GM21576 (cell line): ENCODE data around the gene KMO.

Source experiments
- ATAC-seq: cut with Tn5 transposase; IDR thresholded peaks from one replicate; pipeline ENCODE4 v1.9.1; 2021; ENCODE audit warnings: mild to moderate bottlenecking, moderate library complexity; ENCODE audit not compliant: unreplicated experiment

Gene KMO

DNA sequence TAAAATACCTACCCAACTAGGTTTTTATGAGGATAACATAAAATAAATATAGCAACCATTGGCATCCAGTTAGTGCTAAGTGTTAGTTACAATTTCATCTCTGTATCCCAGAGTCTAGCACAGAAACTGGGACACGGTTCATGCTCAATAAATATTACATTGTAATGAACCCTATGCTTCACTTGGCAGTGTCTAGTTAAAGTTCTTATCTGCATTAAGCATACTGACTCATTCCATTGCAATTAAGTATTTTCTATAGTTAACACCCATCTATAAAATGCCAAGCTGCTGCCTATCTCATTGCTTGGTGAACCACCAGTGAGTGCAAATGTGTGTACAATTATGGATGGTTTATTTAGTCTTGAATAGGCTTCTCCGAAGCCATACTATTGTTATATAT, 92.8 kb downstream of the KMO start:
- ATAC-seq, result no peak

DNA sequence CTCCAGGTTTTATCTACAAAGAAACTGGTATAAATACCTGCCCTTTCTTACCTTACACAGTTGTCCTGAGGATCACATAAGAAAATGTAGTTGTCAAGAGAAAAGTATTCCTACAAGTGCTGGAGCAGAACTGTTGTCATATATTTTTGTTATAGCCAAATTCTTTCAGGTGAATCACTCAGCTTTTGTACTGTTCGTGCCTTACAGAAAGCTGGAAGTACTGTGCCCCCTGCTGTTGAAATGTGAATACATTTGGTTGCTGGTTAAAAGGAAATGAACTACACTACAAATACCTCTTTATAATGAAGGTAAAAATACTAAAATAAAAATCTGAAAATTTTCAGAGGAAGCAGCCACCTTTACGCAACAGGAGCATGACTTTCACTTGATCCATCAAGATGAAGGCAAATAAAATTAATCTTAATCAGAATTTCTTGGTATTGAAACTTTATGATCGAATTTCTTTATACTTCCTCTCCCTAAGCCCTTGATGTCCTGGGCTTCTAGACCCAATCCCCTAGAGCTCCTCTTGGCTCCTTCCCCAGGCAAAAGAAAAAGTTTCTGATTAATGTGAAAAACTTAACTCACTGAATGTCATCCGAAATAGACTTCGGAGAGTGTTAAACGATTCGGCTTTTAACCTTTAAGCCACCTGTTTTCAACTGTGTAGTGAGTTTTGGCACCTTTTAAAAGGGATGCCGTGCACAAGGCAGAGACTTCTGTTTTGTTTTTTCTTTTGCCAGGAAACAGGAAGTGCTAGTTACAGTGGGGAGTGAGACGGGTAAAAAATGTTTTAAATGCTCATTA, 95.5 kb downstream of the KMO start:
- ATAC-seq, result peak; percentile 85

DNA sequence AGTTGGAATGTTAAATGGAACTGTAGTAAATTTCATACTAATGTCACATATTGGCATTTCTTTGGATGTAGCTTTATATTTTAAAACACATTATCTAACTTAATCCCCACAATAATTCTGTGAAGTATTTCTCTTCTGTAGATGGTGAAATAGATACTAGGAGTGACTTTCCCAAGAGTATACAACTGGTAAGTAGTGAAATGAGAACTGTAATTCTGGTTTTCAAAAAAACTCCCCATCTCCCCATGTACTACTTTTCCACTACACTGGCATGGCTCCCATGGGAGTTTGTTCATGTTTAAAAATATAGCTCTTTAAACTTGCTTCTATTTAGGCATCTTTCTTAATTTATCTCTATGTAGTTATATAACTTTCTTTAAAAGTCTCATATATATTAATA, 97.8 kb downstream of the KMO start:
- ATAC-seq, result no peak

DNA sequence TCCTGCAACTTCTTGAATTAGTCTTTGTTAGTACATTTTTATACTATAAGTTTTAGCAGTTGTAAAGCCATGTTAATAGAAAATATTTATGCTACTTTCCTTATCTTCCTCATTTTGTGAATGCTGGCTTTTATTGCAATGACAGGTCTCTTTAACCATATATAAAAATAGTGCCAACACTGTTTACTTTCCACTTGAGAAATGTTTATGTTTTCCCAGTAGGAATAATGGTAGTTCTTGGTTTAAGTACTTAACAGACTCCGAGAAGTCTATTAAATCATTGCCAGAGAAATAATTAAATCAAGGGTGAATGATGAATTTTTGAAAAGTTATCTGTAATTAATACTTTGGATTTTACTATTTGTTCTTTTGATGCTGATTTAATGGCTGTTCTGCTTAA, 98.3 kb downstream of the KMO start:
- ATAC-seq, result no peak

DNA sequence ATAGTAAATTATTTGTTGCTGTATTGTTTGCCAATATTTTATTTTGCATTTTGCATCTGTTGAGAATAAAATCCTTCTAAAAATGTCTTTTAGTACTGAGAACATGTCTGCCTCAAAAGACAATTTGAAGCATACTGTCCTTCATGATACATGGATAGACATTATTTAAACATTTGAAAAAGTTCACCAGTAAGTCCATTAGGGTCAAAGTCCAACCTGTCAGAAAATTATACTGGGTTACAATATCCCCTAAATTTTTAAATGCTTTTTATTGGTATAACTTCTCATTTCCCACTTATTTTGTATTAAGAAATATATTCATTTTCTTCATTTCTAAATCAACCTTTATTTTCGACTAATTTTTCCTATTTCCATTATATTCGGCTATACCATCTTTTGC, 98.7 kb downstream of the KMO start:
- no peak for ATAC-seq

DNA sequence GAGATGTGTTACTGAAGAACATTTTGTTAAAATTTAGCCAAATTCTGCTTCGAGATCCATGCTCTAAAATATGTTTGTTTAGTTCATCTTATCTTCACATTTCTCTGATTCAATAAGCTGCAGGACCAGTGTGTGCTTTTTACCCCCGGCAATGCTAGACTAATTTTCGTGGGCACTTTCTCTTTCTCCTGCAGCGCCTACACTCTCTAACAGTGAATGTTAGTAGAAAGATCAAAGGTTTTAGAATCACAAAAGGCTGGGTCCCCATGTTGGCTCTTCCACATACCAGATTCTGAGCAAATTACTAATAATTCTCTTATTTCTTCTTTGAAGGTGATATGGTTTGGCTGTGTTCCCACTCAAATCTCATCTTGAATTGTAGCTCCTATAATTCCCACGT, 99.5 kb downstream of the KMO start:
- no peak for ATAC-seq

DNA sequence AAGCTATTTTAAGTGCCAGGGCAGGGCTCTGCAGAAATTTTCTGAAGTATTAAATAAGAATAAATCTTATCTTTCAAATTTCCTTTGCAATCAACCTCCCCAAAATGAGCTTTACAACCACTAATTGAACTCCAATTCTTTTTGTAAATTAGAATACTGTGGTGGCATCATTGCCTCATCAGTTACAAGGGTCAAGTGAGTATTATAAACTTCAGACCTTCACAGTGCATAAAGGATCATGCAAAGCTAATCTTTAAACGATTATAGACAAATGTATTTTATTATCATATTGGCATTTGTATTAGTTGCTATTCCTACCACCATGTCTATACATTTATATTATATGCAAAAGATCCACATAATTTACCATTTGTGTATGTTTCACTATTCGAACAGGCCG, 100.8 kb downstream of the KMO start:
- ATAC-seq, result no peak

DNA sequence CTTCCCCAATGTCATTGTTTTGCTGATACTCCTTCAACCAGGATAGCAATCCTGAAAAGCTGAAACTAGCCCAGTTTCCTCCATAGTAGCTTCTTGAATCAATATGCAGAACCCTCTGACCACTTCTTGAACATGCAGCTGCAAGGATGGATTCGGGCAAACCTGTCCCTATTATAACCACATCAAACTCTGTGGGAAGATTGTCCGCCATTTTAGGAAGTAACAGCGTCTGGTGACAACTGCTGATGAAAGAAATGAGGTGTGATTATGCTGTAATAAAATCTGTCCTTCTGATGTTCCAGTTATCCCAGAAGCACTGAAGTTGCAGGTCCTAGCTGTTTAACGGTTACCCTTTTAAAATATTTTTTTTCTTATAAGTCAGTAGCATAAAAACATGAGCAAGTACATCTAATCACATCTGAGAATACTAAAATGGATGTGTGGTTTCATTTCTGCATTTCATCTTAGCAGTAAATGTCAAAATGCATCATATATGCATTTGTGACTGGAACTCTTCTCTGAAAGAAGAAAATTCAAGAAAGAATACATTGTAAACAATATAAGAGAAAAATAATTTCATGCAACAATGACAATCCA, 103.5 kb downstream of the KMO start:
- no peak for ATAC-seq

DNA sequence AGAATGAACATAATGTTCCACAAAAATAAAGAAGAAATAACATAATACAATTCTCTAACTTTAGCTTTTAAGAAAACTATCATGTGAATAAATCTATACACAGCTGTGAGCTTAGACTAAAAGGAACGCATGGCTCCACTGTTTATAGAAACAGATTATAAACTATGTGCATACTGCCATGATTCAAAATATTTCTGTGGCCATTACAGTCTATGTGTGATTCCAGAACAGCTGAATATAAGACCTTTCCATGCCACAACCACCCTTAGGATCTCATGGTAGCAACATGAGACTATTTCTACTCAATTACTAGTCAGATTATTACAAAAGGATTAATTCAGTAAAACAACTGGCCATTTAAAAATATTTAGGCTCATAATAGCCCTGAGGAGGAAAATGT, 104.1 kb downstream of the KMO start:
- no peak for ATAC-seq

DNA sequence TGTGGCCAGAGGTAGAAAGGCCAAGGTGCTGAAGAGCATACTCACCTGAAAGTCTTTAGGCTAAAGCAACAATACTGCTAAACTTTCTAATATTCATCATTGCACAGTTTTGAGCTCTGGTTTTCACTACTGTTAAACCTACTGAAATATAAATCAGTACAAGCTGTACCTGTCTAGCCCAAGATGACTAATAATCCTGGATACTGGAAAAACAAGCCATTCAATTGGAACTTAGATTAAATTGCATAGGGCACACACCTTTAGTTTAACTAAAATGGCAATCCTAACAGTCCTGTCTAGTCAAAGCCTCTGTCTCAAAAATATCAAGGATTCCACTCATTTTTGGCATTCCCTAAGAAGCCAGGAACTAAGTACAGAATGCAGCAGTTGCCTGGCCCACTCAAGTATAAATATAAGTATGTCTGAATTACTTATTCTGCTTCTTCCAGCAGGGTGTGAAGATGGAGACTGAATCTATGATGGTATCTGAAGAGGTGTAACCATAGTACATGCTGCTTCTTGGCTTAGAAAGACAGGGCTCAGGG, 104.9 kb downstream of the KMO start:
- ATAC-seq, result no peak

DNA sequence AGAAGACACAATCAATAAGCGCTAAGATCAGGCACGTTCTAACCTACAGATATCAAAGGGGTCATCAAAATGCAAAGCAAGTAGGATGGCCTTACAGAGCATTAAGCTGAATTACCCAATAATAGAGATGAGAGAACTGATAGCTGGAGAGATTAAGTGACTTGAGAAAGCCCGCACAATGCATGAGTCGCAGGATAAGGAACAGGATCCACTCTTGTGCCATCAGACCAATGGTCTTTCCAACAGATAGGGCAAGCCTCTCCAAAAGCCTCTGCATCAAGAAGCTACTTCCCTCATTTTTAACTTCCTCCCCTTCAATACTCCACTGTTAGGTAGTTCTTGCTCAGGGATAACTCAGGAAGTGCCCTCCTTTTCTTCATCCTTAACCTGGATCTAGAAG, 105.4 kb downstream of the KMO start:
- ATAC-seq, result no peak

DNA sequence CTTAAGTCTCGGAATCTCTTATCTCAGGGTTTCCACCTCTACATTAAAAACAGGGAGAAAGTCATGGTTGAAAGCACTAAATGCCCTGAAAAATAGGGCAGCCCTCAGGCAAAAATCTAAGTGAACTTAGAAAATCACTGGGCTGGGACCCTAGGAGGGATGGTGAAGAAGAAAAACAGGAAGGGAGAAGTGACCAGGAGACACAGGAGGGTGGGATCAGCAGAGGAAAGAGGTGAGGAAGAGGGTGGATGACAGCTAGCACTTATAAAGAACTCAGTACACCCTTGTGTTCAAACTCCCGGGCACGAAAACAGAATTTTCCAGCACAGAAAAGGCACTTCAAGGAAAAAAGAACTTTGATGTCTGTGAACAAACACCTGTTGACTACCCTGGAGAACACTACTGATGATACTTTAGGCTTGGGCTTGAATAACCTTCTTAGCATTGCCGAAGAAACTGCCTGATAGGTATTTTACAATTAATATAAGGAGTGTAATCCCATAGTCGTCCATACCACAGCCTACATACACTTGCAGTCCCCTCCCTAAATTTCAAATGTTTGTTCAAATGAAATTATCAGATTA, 106.0 kb downstream of the KMO start:
- no peak for ATAC-seq

DNA sequence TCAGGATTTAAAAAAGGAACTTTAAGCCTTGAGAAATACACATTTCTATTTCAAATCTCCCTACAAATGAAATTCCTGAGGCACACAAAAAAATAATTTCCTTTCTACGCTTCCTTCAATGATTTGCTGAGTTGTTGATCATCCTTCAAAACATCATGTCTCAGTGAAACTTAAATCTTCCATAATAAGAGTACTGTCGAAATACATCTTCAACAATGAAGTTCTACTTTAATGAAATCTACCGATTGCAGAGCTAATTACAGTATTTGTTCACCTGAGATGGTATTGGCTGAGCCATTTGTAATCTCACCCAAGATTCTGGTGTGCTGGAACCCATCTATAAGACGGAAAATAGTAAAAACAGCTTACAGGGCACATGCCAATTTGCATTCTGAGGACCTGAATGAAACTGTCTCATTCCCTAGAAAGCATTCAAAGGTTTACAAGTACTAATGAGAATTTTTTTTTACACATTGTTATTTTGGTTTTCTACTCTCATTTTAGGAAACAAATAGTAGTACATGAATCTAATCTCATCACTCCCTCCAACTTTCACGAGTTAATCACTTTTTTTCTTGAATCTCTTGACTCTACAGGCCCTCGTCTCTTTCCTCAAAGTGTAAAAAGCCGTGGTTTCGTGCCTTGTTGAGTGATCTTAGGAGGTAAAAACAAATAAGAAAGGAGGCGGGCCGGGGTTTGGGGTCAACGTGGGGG, 106.9 kb downstream of the KMO start:
- peak; percentile 21 for ATAC-seq

DNA sequence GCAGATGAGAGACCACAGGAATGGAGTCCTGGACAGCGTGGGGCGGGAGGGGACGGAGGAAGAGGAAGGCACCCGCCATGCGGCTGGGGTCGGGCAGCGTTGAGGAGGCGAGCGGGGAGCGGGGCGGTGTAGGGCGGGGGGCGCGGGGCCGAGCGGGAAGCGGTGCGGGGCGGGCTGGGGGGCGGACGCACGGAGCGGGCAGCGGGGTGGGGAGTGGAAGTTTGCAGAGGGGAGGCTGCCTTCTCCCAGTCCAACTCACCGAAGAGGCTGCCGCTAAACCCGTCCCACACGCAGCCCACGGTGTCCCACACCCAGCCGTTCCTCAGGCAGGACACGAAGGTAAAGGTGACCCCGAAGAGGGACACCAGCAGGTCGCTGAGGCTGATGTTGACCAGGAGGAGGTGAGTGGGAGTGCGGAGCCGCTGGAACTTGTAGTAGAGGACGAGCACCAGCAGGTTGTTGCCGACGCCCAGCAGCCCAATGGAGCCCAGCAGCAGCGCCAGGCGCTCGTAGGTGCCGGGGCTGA, 107.5 kb downstream of the KMO start:
- peak; percentile 40 for ATAC-seq

DNA sequence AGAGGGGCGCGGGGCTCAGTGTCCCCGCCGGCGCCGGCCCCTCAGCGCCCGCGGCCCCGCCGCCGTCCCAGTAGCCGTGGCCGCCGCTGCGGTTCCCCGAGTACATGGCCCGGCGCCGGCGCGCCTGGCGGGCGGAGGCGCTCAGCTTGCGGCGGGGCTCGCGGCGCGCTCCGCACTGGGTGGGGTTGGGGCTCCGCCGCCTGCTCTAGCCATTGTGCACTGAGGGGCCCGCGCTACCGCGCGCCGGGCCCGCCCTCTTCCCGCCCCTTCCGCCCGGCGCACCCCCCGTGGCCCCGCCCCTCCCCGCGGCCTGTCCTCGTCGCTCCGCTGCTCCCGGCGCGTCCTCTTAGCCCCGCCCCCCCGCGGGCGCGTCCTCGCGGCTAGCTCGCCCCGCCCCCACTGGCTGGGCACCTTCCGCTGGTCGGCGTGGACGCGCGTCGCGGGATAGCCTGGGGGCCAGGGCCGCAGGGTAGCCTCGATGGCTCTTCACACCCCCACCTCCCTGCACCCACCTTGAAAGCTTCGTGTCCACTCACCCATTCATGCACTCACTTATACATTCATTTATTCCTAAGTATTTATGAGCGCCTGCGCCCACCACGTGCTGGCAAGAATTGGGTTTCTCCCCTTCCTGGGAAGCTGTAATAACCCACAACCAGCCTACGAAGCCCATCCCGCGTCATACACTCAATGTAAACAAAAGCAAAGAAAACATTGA, 108.1 kb downstream of the KMO start, which contains the start of the genes CHML and OPN3:
Gene CHML (minus strand): TSS at position 221 of the 718 bp plus-strand sequence. CDS start 4,603 bp downstream, outside the sequence.
Gene OPN3 (minus strand): TSS at position 221 of the 718 bp plus-strand sequence. CDS start 115 bp downstream, at position 106.
- peak; percentile 83 for ATAC-seq

DNA sequence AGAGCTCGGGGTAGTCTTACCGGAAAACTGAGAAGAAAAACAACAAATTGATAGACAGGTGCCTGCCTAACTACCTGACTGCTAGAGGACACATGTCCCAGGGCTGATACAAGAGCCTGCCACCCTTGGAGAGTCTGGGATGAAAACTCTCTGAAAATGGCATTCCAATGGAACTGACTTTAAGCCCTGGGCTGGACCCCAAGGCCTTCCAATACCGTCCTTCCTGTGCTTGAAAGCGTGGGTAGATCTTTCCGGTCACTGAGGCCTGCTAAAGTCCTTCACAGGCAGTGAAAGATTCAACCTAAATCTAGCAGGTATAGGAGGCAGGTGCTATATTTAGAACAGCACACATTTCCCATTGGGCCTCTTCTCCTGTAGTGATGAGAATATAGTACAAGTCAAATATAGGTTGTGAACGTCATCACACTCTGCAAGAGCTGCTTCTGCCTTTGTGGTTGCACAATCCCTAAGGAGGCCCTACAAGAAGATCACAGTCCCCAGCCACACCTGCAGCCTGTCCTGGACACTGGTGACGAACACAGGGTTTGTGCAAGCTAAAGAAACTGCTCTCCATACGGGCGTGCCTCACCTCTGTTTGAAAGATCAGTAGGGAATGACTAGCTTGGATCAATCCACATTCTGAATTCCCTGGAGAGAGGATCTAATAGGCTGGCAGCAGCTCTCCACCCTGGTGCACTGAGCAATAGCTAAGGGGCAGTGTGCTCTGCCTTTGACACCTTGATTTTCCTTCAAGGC, 108.9 kb downstream of the KMO start:
- no peak for ATAC-seq

DNA sequence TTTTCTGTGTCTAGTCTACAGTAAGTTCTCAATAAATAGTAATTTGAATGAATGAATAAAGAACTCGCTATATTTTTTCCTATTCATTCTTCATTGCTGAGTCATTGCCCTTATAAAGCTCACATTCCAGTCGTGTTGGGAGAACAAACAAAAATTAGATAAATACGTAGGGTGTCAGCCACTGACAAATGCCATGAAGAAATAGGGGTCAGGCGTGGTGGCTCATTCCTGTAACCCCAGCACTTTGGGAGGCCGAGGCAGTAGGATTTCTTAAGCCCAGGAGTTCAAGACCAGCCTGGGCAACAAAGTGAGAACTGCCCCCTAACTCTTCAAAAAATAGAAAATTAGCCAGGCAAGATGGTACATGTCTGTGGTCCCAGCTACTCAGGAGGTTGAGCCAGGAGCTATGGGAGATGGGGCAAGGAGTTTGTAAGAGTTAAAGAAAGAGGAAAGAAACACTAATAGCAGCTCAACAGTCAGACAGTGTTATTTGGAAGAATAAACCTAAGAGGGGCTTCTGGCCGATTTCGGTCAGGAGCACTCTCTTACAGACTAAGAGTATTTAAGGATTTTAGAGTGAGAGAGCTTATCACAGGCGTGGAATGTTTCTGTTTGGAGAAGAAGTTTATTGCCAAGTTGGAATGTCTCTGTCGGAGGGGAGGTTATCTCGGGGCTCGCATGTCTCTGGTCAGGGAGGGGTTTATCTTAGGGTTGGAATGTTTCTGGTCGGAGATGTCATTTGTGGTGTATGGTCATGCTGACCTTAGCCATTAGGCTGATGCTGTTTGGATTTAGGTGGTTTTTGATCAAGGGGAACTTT, 109.8 kb downstream of the KMO start:
- no peak for ATAC-seq

DNA sequence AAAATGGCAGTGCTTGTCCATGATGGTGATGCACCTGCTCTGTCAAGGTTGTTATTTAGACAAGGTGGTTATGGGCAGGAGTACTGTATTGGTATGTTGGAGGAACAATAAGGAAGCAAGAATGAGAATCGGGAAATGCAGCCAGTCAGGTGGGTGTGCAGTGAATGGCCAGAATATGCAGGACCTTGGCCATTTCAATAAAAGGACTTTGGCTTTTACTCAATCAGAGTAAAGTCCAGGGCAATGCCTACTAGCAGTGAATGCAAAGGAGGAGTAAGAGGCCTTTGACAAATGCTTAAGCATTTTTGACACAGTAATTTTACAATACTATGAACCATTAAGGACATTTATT, 110.4 kb downstream of the KMO start:
- ATAC-seq, result no peak

DNA sequence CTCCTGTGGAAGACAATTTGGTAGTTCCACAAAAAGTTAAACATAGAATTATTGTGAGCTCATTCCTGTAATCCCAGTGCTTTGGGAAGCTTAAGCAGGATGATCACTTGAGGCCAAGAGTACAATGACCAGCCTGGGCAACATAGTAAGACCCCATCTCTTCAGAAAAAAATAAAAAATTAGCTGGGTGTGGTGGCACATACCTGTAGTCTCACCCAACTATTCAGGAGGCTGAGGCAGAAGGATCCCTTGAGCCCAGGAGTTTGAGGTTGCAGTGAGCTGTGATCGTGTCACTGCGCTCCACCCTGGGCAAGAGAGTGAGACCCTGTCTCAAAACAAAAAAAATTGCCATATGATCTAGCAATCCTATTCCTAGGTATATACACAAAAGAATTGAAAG, 112.1 kb downstream of the KMO start:
- no peak for ATAC-seq
